ENCODE data around the gene L1TD1.

Gene L1TD1

DNA sequence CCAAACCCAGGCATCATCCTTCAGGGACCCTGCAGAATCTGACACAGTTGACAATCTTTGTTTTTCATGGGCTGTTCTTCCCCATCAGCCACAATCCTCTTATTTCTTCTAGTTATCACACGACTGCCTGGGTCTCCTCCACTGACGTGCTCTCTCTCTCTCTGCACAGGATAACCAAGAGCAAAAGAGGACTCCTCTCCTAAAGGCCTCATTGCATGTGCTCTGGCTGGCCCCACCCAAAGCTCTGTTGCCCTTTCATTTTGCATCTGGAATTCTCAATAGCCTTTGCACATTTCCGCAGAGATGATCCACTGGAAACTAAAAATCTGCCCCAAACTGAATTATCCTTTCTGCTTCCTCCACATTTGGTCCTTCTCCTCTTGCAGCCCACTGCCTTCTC, 66.0 kb downstream of the L1TD1 start:
- H3K4me1 ChIP-seq (ENCODE audit: control insufficient read depth, insufficient read depth, low read length): no peaks in the 10 kb centered on the region
- DNase-seq (ENCODE audit: low read depth): no peak
- no peak overlapping the region for H3K4me3 ChIP-seq (ENCODE audit: low read length)
- no peaks in the 10 kb centered on the region for H3K9me3 ChIP-seq (ENCODE audit: control insufficient read depth, low read length)
- H3K27me3 ChIP-seq (replicated peaks; ENCODE audit: control insufficient read depth, insufficient read depth, low read length): peaks cover 38% of the 10 kb centered on the region
- no peak overlapping the region for H3K9ac ChIP-seq (ENCODE audit: low read length)
- no peaks in the 10 kb centered on the region for H3K36me3 ChIP-seq (ENCODE audit: control insufficient read depth, insufficient read depth, low read length, severe bottlenecking)

Data from adipocyte (in vitro differentiated cells).